GM13976 (cell line): Measurements from ENCODE around the gene CCDC117.

Experiments
- DNase-seq: peaks from one replicate; pipeline ENCODE4 v3.0.0; 2012; ENCODE audit warnings: low spot score
- CTCF ChIP-seq: IDR thresholded peaks from 2 replicates; pipeline ENCODE4 v1.5.1; 2012; ENCODE audit warnings: borderline replicate concordance, mild to moderate bottlenecking; ENCODE audit not compliant: insufficient read depth; ENCODE audit errors: extremely low read depth, missing control alignments, control extremely low read depth
- in situ Hi-C: fragments of 300-500 bp; cut with MboI; formaldehyde crosslinking; loops from one replicate; pipeline ENCODE4 v1.12.0; 2022; ENCODE audit warnings: low sequenced_read_pairs, mixed read lengths, inconsistent platforms; ENCODE audit not compliant: unreplicated experiment

The CCDC117 gene

GRCh38 chr22:28813772-28814518 lies 41.5 kb downstream of the CCDC117 start:
- in situ Hi-C loops: loop anchor here (25.0 kb wide), 1 partner anchor 927 kb away; no protein-coding TSS in a partner anchor
- DNase-seq: no peak
- no peak for TF ChIP-seq CTCF

DNA sequence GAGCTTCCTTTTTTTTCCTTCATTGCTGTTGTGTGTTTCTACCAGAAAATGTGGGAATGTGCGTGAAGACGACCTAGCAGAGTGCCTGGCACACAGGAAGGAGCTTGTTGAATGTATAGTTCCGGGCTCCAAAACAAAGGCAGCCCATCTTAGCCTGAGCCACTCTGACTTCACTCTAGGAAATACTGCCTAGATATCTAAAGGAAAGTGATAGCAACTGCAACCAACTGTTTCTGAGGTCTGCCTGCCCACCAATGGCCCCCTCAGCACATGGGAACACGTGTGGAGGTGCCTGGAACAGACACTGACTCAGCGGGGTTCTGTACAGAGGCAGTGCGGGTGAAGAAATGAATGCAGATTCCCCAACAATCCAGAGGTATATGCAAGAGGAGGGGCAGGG lies 42.6 kb downstream of the CCDC117 start:
- in situ Hi-C loops: loop anchor here (25.0 kb wide), 1 partner anchor 928 kb away; no protein-coding TSS in a partner anchor
- DNase-seq: no peak
- TF ChIP-seq CTCF: no peak

- no peak for DNase-seq
- TF ChIP-seq CTCF: no peak
- in situ Hi-C loops: loop anchor here (25.0 kb wide), 1 partner anchor 928 kb away; no protein-coding TSS in a partner anchor
Measured at GRCh38 chr22:28815729-28816128, 43.2 kb downstream of the CCDC117 start.

GRCh38 chr22:28817064-28817463 lies 44.6 kb downstream of the CCDC117 start:
- TF ChIP-seq CTCF: no peak
- no peak for DNase-seq
- in situ Hi-C loops: loop anchor here (25.0 kb wide), 1 partner anchor 930 kb away; no protein-coding TSS in a partner anchor

GRCh38 chr22:28817919-28818859 lies 45.7 kb downstream of the CCDC117 start:
- DNase-seq: no peak
- in situ Hi-C loops: loop anchor here (25.0 kb wide), 1 partner anchor 931 kb away; no protein-coding TSS in a partner anchor
- no peak for TF ChIP-seq CTCF
